Parathyroid adenoma (tissue), 2 donors: Measurements from ENCODE around the gene AGPS.

Experiments
- H2AFZ ChIP-seq: fragments of 300-600 bp; sonication (generic); one replicate; pipeline ENCODE4 v1.7.0; 2017; ENCODE audit warnings: antibody characterized with exemption, mild to moderate bottlenecking
- H3K27ac ChIP-seq: fragments of 300-600 bp; sonication (generic); one replicate; pipeline ENCODE4 v1.7.0; 2017
- H3K27me3 ChIP-seq: fragments of 300-600 bp; sonication (generic); one replicate; pipeline ENCODE4 v1.7.0; 2017; ENCODE audit warnings: low read length; ENCODE audit not compliant: control insufficient read depth, insufficient read depth
- H3K36me3 ChIP-seq: fragments of 300-600 bp; sonication (generic); one replicate; pipeline ENCODE4 v1.7.0; 2017; ENCODE audit warnings: low read length; ENCODE audit not compliant: control insufficient read depth, insufficient read depth
- H3K4me1 ChIP-seq: fragments of 300-600 bp; sonication (generic); one replicate; pipeline ENCODE4 v1.7.0; 2017; ENCODE audit warnings: control low read depth
- H3K4me2 ChIP-seq: fragments of 300-600 bp; sonication (generic); one replicate; pipeline ENCODE4 v1.7.0; 2017; ENCODE audit warnings: low read length
- H3K4me3 ChIP-seq: fragments of 300-600 bp; sonication (generic); one replicate; pipeline ENCODE4 v1.7.0; 2017; ENCODE audit warnings: low read depth, low read length
- H3K79me2 ChIP-seq: fragments of 300-600 bp; sonication (generic); one replicate; pipeline ENCODE4 v1.7.0; 2017; ENCODE audit warnings: control low read depth
- H3K9ac ChIP-seq: fragments of 300-600 bp; sonication (generic); one replicate; pipeline ENCODE4 v1.7.0; 2017; ENCODE audit warnings: mild to moderate bottlenecking
- H3K9me3 ChIP-seq: fragments of 300-600 bp; sonication (generic); one replicate; pipeline ENCODE4 v1.7.0; 2017; ENCODE audit warnings: low read length; ENCODE audit not compliant: control insufficient read depth
- CTCF ChIP-seq: fragments of 300-600 bp; sonication (generic); IDR thresholded peaks from one replicate; pipeline ENCODE4 v1.7.0; 2017; ENCODE audit warnings: antibody characterized with exemption, mild to moderate bottlenecking
- donor health status: primary hyperparathyroidism.

The AGPS gene

GRCh38 chr2:177398290-177398683, 5.7 kb downstream of the AGPS start:
- H3K27ac ChIP-seq, result no peak overlapping the region
- peaks cover 8% of the 10 kb centered on the region for H3K4me1 ChIP-seq
- TF ChIP-seq CTCF, result no peak

GRCh38 chr2:177398791-177399190, 6.2 kb downstream of the AGPS start:
- Histone ChIP-seq H3K36me3 (no peaks in the 10 kb centered on the region), H3K4me2 (no peak overlapping the region), H2AFZ (no peak overlapping the region), H3K27ac (no peak overlapping the region), H3K4me1 (peaks cover 8% of the 10 kb centered on the region), H3K9me3 (no peaks in the 10 kb centered on the region), H3K27me3 (no peaks in the 10 kb centered on the region), H3K4me3 (no peak overlapping the region), H3K9ac (no peak overlapping the region), H3K79me2 (peaks cover 22% of the 10 kb centered on the region)
- TF ChIP-seq CTCF, result no peak

More at GRCh38 chr2:177398290-177398683, 5.7 kb downstream of the AGPS start:
- no peaks in the 10 kb centered on the region for H3K36me3 ChIP-seq
- H3K79me2 ChIP-seq, result peaks cover 23% of the 10 kb centered on the region
- no peak overlapping the region for H3K9ac ChIP-seq
- H3K9me3 ChIP-seq, result no peaks in the 10 kb centered on the region
- H3K4me2 ChIP-seq, result no peak overlapping the region
- no peak overlapping the region for H3K4me3 ChIP-seq
- no peaks in the 10 kb centered on the region for H3K27me3 ChIP-seq
- no peak overlapping the region for H2AFZ ChIP-seq

- Histone ChIP-seq H3K4me3 (no peak overlapping the region), H3K36me3 (no peaks in the 10 kb centered on the region), H3K4me1 (peaks cover 4% of the 10 kb centered on the region), H3K79me2 (peaks cover 19% of the 10 kb centered on the region), H2AFZ (no peak overlapping the region), H3K9ac (no peak overlapping the region), H3K27me3 (no peaks in the 10 kb centered on the region), H3K9me3 (no peaks in the 10 kb centered on the region), H3K27ac (no peak overlapping the region), H3K4me2 (no peak overlapping the region)
- TF ChIP-seq CTCF, result no peak
Observed at GRCh38 chr2:177399376-177399775, 6.8 kb downstream of the AGPS start.

GRCh38 chr2:177400337-177400923, 7.9 kb downstream of the AGPS start:
- H3K36me3 ChIP-seq, result no peaks in the 10 kb centered on the region
- no peak for TF ChIP-seq CTCF
- H3K9ac ChIP-seq, result no peak overlapping the region
- no peak overlapping the region for H3K27ac ChIP-seq
- H2AFZ ChIP-seq, result no peak overlapping the region
- H3K9me3 ChIP-seq, result no peaks in the 10 kb centered on the region
- peaks cover 4% of the 10 kb centered on the region for H3K4me1 ChIP-seq
- peaks cover 18% of the 10 kb centered on the region for H3K79me2 ChIP-seq
- no peak overlapping the region for H3K4me2 ChIP-seq
- H3K4me3 ChIP-seq, result no peak overlapping the region
- H3K27me3 ChIP-seq, result no peaks in the 10 kb centered on the region

GRCh38 chr2:177402096-177402495, 9.5 kb downstream of the AGPS start:
- Histone ChIP-seq H3K4me3 (no peak overlapping the region), H3K27ac (no peak overlapping the region), H3K79me2 (peaks cover 16% of the 10 kb centered on the region), H3K36me3 (no peaks in the 10 kb centered on the region), H3K4me1 (peaks cover 10% of the 10 kb centered on the region), H3K4me2 (no peak overlapping the region), H3K27me3 (no peaks in the 10 kb centered on the region), H3K9ac (no peak overlapping the region), H3K9me3 (no peaks in the 10 kb centered on the region), H2AFZ (no peak overlapping the region)
- no peak for TF ChIP-seq CTCF
